ENCODE measurements around the gene CEP128.

DNA sequence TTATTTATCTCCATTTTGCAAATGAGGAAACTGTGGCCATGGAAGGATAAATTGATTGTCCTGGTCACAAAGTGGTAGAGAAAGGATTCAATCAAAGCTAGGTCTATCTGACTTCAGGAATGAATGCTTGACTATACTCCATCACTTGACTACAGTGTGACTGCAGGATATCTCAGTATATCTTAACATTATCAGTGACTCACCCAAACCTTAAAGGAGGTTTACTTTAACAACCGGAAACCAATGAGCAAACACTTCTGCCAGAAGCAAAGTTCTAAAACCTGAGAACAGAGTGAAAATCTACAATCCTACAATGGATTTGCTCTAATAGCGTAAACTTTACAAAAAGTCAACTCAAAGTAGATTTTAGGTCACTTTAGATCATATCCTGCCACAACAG lies 277.0 kb downstream of the CEP128 start:
- TF ChIP-seq CTCF (conservative IDR thresholded peaks at IDR 0.05; ENCODE audit: low read length) (no peak), EZH2phosphoT487 (IDR thresholded peaks at IDR 0.05; ENCODE audit: borderline replicate concordance, low read depth, low read length) (no peak)

Measured in OCI-LY7 (cell line).